ENCODE measurements around the gene CAMTA1. TPM values are rescaled to one million over a fixed set of nuclear protein-coding genes. Genes with fewer than 3 reads are reported as not detected.
"Not testable (repeated sequence)": the region's sequence is repeated elsewhere in the genome, so short reads cannot be mapped to it uniquely, and the experiment has no call there.

The CAMTA1 gene
- polyA plus RNA-seq, 5 donors = 41.0 to 56.5 (median 48.5) TPM

- no peak for DNase-seq
Observed at GRCh38 chr1:7585216-7585907, 800.1 kb downstream of the CAMTA1 start.

GRCh38 chr1:7586031-7586941 lies 801.0 kb downstream of the CAMTA1 start:
- no peak for DNase-seq

- no peak for DNase-seq
Observed at GRCh38 chr1:7587108-7587772, 802.0 kb downstream of the CAMTA1 start.

GRCh38 chr1:7587773-7588456 lies 802.7 kb downstream of the CAMTA1 start:
- DNase-seq = no peak

GRCh38 chr1:7588457-7588827 lies 803.2 kb downstream of the CAMTA1 start:
- no peak for DNase-seq

- DNase-seq = no peak
Observed at GRCh38 chr1:7589080-7589735, 804.0 kb downstream of the CAMTA1 start.

GRCh38 chr1:7589774-7590425 lies 804.6 kb downstream of the CAMTA1 start:
- DNase-seq = no peak

GRCh38 chr1:7590426-7590790 lies 805.2 kb downstream of the CAMTA1 start:
- DNase-seq = no peak

- DNase-seq = no peak
Observed at GRCh38 chr1:7591565-7591964, 806.3 kb downstream of the CAMTA1 start.

GRCh38 chr1:7592120-7592798 lies 807.0 kb downstream of the CAMTA1 start:
- DNase-seq = no peak

GRCh38 chr1:7594002-7594713 lies 808.9 kb downstream of the CAMTA1 start:
- DNase-seq = no peak

- no peak for DNase-seq
Observed at GRCh38 chr1:7594714-7595295, 809.6 kb downstream of the CAMTA1 start.

- no peak for DNase-seq
Observed at GRCh38 chr1:7595336-7595735, 810.1 kb downstream of the CAMTA1 start.

- DNase-seq = no peak
Observed at GRCh38 chr1:7596126-7596965, 811.1 kb downstream of the CAMTA1 start.

- not testable (repeated sequence) for DNase-seq
Observed at GRCh38 chr1:7598058-7598457, 812.8 kb downstream of the CAMTA1 start.

GRCh38 chr1:7604906-7605305 lies 819.7 kb downstream of the CAMTA1 start:
- DNase-seq = not testable (repeated sequence)

GRCh38 chr1:7606096-7606495 lies 820.8 kb downstream of the CAMTA1 start:
- DNase-seq = no peak

GRCh38 chr1:7607097-7607496 lies 821.8 kb downstream of the CAMTA1 start:
- DNase-seq = no peak
